K562 (cell line): ENCODE results near the gene HNRNPF. TPM values are rescaled to one million over a fixed set of nuclear protein-coding genes. Genes with fewer than 3 reads are reported as not detected.

ENCODE experiments used
- CBFB ChIP-seq: sonication (generic); formaldehyde crosslinking; IDR thresholded peaks from 2 replicates; pipeline ENCODE4 v1.4.0; 2020; ENCODE audit warnings: mild to moderate bottlenecking, missing genetic modification reagents
- CCNT2 ChIP-seq: IDR thresholded peaks from 2 replicates; pipeline ENCODE4 v1.6.1; 2011; ENCODE audit warnings: borderline replicate concordance, low read depth, mild to moderate bottlenecking, moderate library complexity, mixed read lengths, low read length; ENCODE audit not compliant: insufficient read length; ENCODE audit errors: extremely low read depth
- CHD4 ChIP-seq: fragments of 200-600 bp; sonication (generic); IDR thresholded peaks from 3 replicates; pipeline ENCODE4 v1.6.1; 2012; ENCODE audit warnings: low read depth, mild to moderate bottlenecking, mixed read lengths, low read length, inconsistent platforms; ENCODE audit not compliant: insufficient read depth, insufficient replicate concordance, poor library complexity, severe bottlenecking
- FUS ChIP-seq: fragments of 200-400 bp; formaldehyde crosslinking; optimal IDR thresholded peaks from 2 replicates; pipeline ENCODE3; 2017; ENCODE audit warnings: low read depth, low read length
- HMGN3 ChIP-seq: IDR thresholded peaks from 2 replicates; pipeline ENCODE4 v1.6.1; 2011; ENCODE audit warnings: borderline replicate concordance, low read depth, mild to moderate bottlenecking, mixed read lengths, low read length; ENCODE audit not compliant: insufficient read length; ENCODE audit errors: extremely low read depth
- KDM4B ChIP-seq, 2 experiments: fragments of 450-650 bp in 1 of 2; sonication (generic) in 1 of 2; IDR thresholded peaks; 2 replicates each; pipeline ENCODE4 v1.6.1; 2016 to 2017; ENCODE audit warnings: borderline replicate concordance in 2 of 2, antibody characterized with exemption in 1 of 2, low read depth in 1 of 2, mild to moderate bottlenecking in 1 of 2
- KDM5B ChIP-seq: fragments of 200-600 bp; sonication (generic); IDR thresholded peaks from 2 replicates; pipeline ENCODE4 v1.6.1; 2012; ENCODE audit warnings: low read depth, mild to moderate bottlenecking, moderate library complexity, low read length, control low read depth, inconsistent platforms; ENCODE audit not compliant: insufficient replicate concordance
- MEIS2 ChIP-seq: fragments of 450-650 bp; IDR thresholded peaks from 2 replicates; pipeline ENCODE4 v1.6.1; 2014; ENCODE audit warnings: mild to moderate bottlenecking; ENCODE audit not compliant: partially characterized antibody
- NFXL1 ChIP-seq: fragments of 450-650 bp; formaldehyde crosslinking; IDR thresholded peaks from 2 replicates; pipeline ENCODE4 v1.4.0; 2021; ENCODE audit warnings: mild to moderate bottlenecking
- OTX1 ChIP-seq: fragments of 450-650 bp; formaldehyde crosslinking; IDR thresholded peaks from 2 replicates; pipeline ENCODE4 v1.4.0; 2022; ENCODE audit warnings: mild to moderate bottlenecking
- RNF2 ChIP-seq: sonication (generic); IDR thresholded peaks from 2 replicates; pipeline ENCODE4 v1.6.1; 2016
- SAFB ChIP-seq: fragments of 200-400 bp; formaldehyde crosslinking; IDR thresholded peaks from 2 replicates; pipeline ENCODE4 v1.6.1; 2017; ENCODE audit warnings: low read depth, low read length, borderline replicate concordance
- TAL1 ChIP-seq: fragments of 450-650 bp; IDR thresholded peaks from 2 replicates; pipeline ENCODE4 v1.6.1; 2016; ENCODE audit warnings: mild to moderate bottlenecking
- TEAD4 ChIP-seq, 2 experiments: sonication (generic) in 1 of 2; formaldehyde crosslinking in 1 of 2; IDR thresholded peaks; 2 replicates each; pipeline versions ENCODE4 v1.6.1 to v1.8.0; 2012 to 2022; ENCODE audit warnings: borderline replicate concordance in 1 of 2, inconsistent platforms in 1 of 2, low read length in 1 of 2, mild to moderate bottlenecking in 1 of 2, missing genetic modification reagents in 1 of 2
- TOE1 ChIP-seq, 2 experiments: fragments of 450-650 bp in 1 of 2; sonication (generic) in 1 of 2; formaldehyde crosslinking in 1 of 2; IDR thresholded peaks; 2 replicates each; pipeline versions ENCODE4 v1.7.1 to v1.8.0; 2016 to 2022; ENCODE audit warnings: borderline replicate concordance in 2 of 2, mild to moderate bottlenecking in 2 of 2, antibody characterized with exemption in 1 of 2, inconsistent platforms in 1 of 2, low read depth in 1 of 2, missing genetic modification reagents in 1 of 2, moderate library complexity in 1 of 2
- YY1 ChIP-seq, 3 experiments: IDR thresholded peaks; 2 replicates each; pipeline ENCODE4 v1.6.1; 2011; ENCODE audit warnings: low read length in 2 of 3, mild to moderate bottlenecking in 2 of 3, moderate library complexity in 2 of 3, borderline replicate concordance in 1 of 3, control low read depth in 1 of 3, low read depth in 1 of 3; ENCODE audit not compliant: insufficient read depth in 3 of 3, insufficient replicate concordance in 2 of 3, control insufficient read depth in 1 of 3, insufficient read length in 1 of 3; ENCODE audit errors: extremely low read depth in 1 of 3
- ZC3H11A ChIP-seq: IDR thresholded peaks from 2 replicates; pipeline ENCODE4 v1.6.1; 2012; ENCODE audit warnings: low read depth, low read length, improper control_type of control experiment
- ZNF174 ChIP-seq: fragments of 250-450 bp; sonication (Bioruptor Pico); IDR thresholded peaks from 2 replicates; pipeline ENCODE4 v1.4.0; 2020; ENCODE audit warnings: mild to moderate bottlenecking
- polyA plus RNA-seq, 8 experiments: library from polyadenylated mRNA; depleted of rRNA in 4 of 8; stranded (reverse) in 5 of 8; unstranded in 3 of 8; fragments of >200 nt; fragmentation: Nextera tagmentation in 2 of 8; fragmentation: Illumina TruSeq in 1 of 8; extraction: Ambion mirVana in 2 of 8; extraction: Trizol in 1 of 8; gene quantifications; 2 replicates each; pipeline versions ENCODE4 v1.2.1 to v1.2.3, GENCODE V29; 2011 to 2014; ENCODE audit warnings: inconsistent platforms in 1 of 8, missing spikeins in 1 of 8
- total RNA-seq, 7 experiments: library from RNA; depleted of rRNA in 6 of 7; stranded (reverse); fragments of >200 nt in 6 of 7; fragmentation: Illumina TruSeq in 2 of 7; extraction: Trizol in 2 of 7; gene quantifications; 2 replicates each; pipeline versions ENCODE4 v1.2.1 to v1.2.3, GENCODE V29; 2011 to 2021; ENCODE audit warnings: low replicate concordance in 1 of 7
- TF ChIP-seq, protein P1 (sequence below): sonication (generic); formaldehyde crosslinking; IDR thresholded peaks from 2 replicates; pipeline ENCODE4 v1.8.1; 2023; ENCODE audit warnings: mild to moderate bottlenecking, missing genetic modification reagents

Gene HNRNPF
- total and polyA plus RNA-seq, 9 of the 15 experiments (the other 6 are each of a cell fraction or from before 2014, with no cell fraction given), result 192 to 489 (median 416) TPM

DNA sequence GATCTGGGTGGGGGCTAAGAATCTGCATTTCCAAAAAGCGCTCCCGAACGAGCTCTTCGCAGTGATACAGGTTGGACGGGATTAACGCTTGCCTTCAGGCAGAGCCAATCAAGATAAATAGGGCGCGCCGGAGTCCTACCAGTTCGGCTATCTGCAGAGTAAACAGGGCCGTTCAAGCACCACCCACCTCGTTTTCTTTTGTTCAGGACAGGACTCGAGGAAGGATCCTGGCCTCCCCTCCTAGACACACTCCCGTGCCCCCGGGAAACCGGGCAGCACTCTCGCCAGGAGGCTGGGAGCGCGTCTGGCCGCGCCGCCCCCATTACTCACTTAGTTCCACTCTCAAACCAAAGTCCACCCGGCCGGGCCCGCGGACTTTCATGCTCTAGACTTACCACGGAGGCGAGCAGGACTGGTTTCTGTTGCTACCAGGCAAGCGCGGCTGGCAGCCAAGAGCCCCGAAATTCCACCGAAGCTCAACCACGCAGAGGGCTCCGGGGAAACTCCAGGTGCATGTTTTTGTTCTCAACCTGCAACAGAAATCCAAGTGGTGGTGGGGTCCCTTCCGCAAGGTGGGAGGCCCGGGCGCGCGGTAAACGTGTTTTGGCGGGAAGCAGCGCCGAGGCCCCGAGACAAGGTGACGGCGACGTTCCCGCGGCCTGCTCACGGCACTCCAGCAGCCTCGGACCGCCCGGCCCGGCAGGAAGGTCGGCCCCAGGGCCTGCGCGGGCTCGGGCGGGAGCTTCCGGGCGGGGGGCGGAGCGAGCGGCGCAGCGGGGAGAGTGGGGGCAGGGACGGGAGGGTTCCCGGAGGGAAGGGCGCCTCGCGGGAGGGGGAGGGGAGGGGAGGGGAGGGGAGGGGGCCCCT, 12.7 kb downstream of the HNRNPF start (continued):
- TF ChIP-seq KDM5B (peak; percentile 15), OTX1 (CRISPR knock-in tag) (no peak), TEAD4 (IDR thresholded peaks at IDR 0.05; ENCODE audit: low read length) (no peak; the same call in 1 of the 2 replicates), TEAD4 (CRISPR knock-in tag; IDR thresholded peaks at IDR 0.05; ENCODE audit: borderline replicate concordance) (peak; percentile 63; the same call in 1 of the 2 replicates), ZNF174 (CRISPR knock-in tag) (no peak), SAFB (no peak), TAL1 (no peak), MEIS2 (no peak), RNF2 (peak; percentile 45; the same call in 1 of the 2 replicates), YY1 (IDR thresholded peaks at IDR 0.05; ENCODE audit: borderline replicate concordance in 1 of 3, control insufficient read depth in 1 of 3, extremely low read depth in 1 of 3, insufficient read depth in 3 of 3, insufficient read length in 1 of 3, insufficient replicate concordance in 2 of 3, low read depth in 1 of 3, low read length in 2 of 3) (peak in 1 of 3 experiments; percentile 47), CHD4 (no peak), FUS (peak; percentile 46), CCNT2 (peak; percentile 71), HMGN3 (peak; percentile 58), KDM4B (IDR thresholded peaks at IDR 0.05; ENCODE audit: borderline replicate concordance in 2 of 2, low read depth in 1 of 2) (peak in 1 of 2 experiments; percentile 57; a peak in 1 of 4 replicates), CBFB (no peak), NFXL1 (CRISPR knock-in tag) (no peak), TOE1 (IDR thresholded peaks at IDR 0.05; ENCODE audit: borderline replicate concordance) (peak; percentile 36; the same call in 1 of the 2 replicates), TOE1 (CRISPR knock-in tag; IDR thresholded peaks at IDR 0.05; ENCODE audit: borderline replicate concordance, low read depth) (no peak), ZC3H11A (no peak)
- TF ChIP-seq, protein P1, sequence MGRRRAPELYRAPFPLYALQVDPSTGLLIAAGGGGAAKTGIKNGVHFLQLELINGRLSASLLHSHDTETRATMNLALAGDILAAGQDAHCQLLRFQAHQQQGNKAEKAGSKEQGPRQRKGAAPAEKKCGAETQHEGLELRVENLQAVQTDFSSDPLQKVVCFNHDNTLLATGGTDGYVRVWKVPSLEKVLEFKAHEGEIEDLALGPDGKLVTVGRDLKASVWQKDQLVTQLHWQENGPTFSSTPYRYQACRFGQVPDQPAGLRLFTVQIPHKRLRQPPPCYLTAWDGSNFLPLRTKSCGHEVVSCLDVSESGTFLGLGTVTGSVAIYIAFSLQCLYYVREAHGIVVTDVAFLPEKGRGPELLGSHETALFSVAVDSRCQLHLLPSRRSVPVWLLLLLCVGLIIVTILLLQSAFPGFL, result 0 out of 2 replicates have a peak, but pooled peaks have one; percentile 62
